GM13976 (cell line): ENCODE measurements around the gene ZNF680.

Experiments used
- DNase-seq: peaks from one replicate; pipeline ENCODE4 v3.0.0; 2012; ENCODE audit warnings: low spot score
- CTCF ChIP-seq: IDR thresholded peaks from 2 replicates; pipeline ENCODE4 v1.5.1; 2012; ENCODE audit warnings: borderline replicate concordance, mild to moderate bottlenecking; ENCODE audit not compliant: insufficient read depth; ENCODE audit errors: extremely low read depth, missing control alignments, control extremely low read depth
- in situ Hi-C: fragments of 300-500 bp; cut with MboI; formaldehyde crosslinking; loops from one replicate; pipeline ENCODE4 v1.12.0; 2022; ENCODE audit warnings: low sequenced_read_pairs, mixed read lengths, inconsistent platforms; ENCODE audit not compliant: unreplicated experiment

ZNF680 gene

GRCh38 chr7:64562626-64563278, at the start of gene ZNF680:
ZNF680 (minus strand) TSS chr7:64563071; CDS start chr7:64562954, 117 bp downstream.
- TF ChIP-seq CTCF = no peak
- DNase-seq = peak; percentile 89
- in situ Hi-C loops = loop anchor here (25.0 kb wide), 1 partner anchor 250 kb away; the partner anchor contains the start of gene ZNF736

- no peak for DNase-seq
- no peak for TF ChIP-seq CTCF
- in situ Hi-C loops = no loop called here
Measured at GRCh38 chr7:64612452-64612851, 49.6 kb upstream of the ZNF680 start.

- DNase-seq = no peak
- in situ Hi-C loops = no loop called here
- TF ChIP-seq CTCF = no peak
Measured at GRCh38 chr7:64611717-64612116, 48.8 kb upstream of the ZNF680 start.

GRCh38 chr7:64610997-64611396, 48.1 kb upstream of the ZNF680 start:
- TF ChIP-seq CTCF = no peak
- in situ Hi-C loops = no loop called here
- DNase-seq = no peak

GRCh38 chr7:64608116-64608910, 45.4 kb upstream of the ZNF680 start:
- no peak for TF ChIP-seq CTCF
- in situ Hi-C loops = no loop called here
- no peak for DNase-seq

- in situ Hi-C loops = no loop called here
- no peak for TF ChIP-seq CTCF
- no peak for DNase-seq
Measured at GRCh38 chr7:64606385-64606784, 43.5 kb upstream of the ZNF680 start.

GRCh38 chr7:64603271-64603670, 40.4 kb upstream of the ZNF680 start:
- in situ Hi-C loops = no loop called here
- no peak for DNase-seq
- no peak for TF ChIP-seq CTCF
